Measurements from ENCODE around the gene BTRC.
"Not testable (repeated sequence)": the region's sequence is repeated elsewhere in the genome, so short reads cannot be mapped to it uniquely, and the experiment has no call there.

The BTRC gene

GRCh38 chr10:101587725-101588653 is 234.0 kb downstream of the BTRC start, which contains the start of the genes DPCD and POLL:
Gene DPCD (plus strand): TSS chr10:101588321. CDS start chr10:101588337, 16 bp downstream.
Gene POLL (minus strand): TSS chr10:101588257. CDS start chr10:101587360, 897 bp downstream.
- DNase-seq (ENCODE audit: low spot score), result peak; percentile 94

- DNase-seq (ENCODE audit: low spot score), result no peak
These were observed 234.9 kb downstream of the BTRC start for GRCh38 chr10:101588879-101589278.

- not testable (repeated sequence) for DNase-seq (ENCODE audit: low spot score)
These were observed 239.4 kb downstream of the BTRC start for GRCh38 chr10:101593331-101593730.

GRCh38 chr10:101595591-101596433 is 241.8 kb downstream of the BTRC start:
- no peak for DNase-seq (ENCODE audit: low spot score)

- DNase-seq (ENCODE audit: low spot score), result no peak
These were observed 243.3 kb downstream of the BTRC start for GRCh38 chr10:101597091-101597900.

GRCh38 chr10:101601541-101601940 is 247.6 kb downstream of the BTRC start:
- no peak for DNase-seq (ENCODE audit: low spot score)

- DNase-seq (ENCODE audit: low spot score), result peak; percentile 77
These were observed 248.9 kb downstream of the BTRC start for GRCh38 chr10:101602761-101603398.
